Sigmoid colon (tissue), 7 donors: ENCODE measurements around the gene MPZL1. TPM values are rescaled to one million over a fixed set of nuclear protein-coding genes. Genes with fewer than 3 reads are reported as not detected.

Experiments used
- DNase-seq: peaks from one replicate; pipeline ENCODE4 v3.0.0-alpha.2; 2019
- H3K27ac ChIP-seq, 4 donors: fragments of 200-600 bp; sonication (generic); one replicate each; pipeline ENCODE4 v1.5.1; 2016 to 2019; ENCODE audit warnings: mild to moderate bottlenecking in 1 of 4
- H3K27me3 ChIP-seq, 3 donors: fragments of 200-600 bp; sonication (generic); one replicate each; pipeline ENCODE4 v1.5.1; 2019; ENCODE audit warnings: mild to moderate bottlenecking in 1 of 3
- H3K36me3 ChIP-seq, 4 donors: fragments of 200-600 bp; sonication (generic); one replicate each; pipeline ENCODE4 v1.5.1; 2016 to 2019
- H3K4me1 ChIP-seq, 4 donors: fragments of 200-600 bp; sonication (generic); one replicate each; pipeline ENCODE4 v1.5.1; 2017 to 2019
- H3K4me3 ChIP-seq, 4 donors: fragments of 200-600 bp; sonication (generic); one replicate each; pipeline ENCODE4 v1.5.1; 2017 to 2019; ENCODE audit warnings: mild to moderate bottlenecking in 2 of 4, moderate library complexity in 1 of 4
- H3K9me3 ChIP-seq, 4 donors: fragments of 200-600 bp in 3 of 4; sonication (generic) in 3 of 4; one replicate each; pipeline versions ENCODE4 v1.5.1 to v1.6.1; 2013 to 2019
- CTCF ChIP-seq, 4 experiments: fragments of 450-650 bp in 3 of 4; fragments of 200-600 bp in 1 of 4; IDR thresholded peaks; one replicate each; pipeline ENCODE4 v1.5.1; 2016 to 2019; ENCODE audit warnings: antibody characterized with exemption in 4 of 4, mild to moderate bottlenecking in 3 of 4, moderate library complexity in 2 of 4
- EP300 ChIP-seq, 4 donors: sonication (generic); formaldehyde crosslinking; IDR thresholded peaks; one replicate each; pipeline ENCODE4 v1.6.1; 2017; ENCODE audit warnings: antibody characterized with exemption in 4 of 4
- POLR2A ChIP-seq, 2 donors: fragments of 450-650 bp; IDR thresholded peaks; one replicate each; pipeline ENCODE4 v1.6.1; 2016; ENCODE audit warnings: antibody characterized with exemption in 2 of 2, mild to moderate bottlenecking in 2 of 2, moderate library complexity in 2 of 2
- POLR2AphosphoS5 ChIP-seq, 4 donors: sonication (generic); formaldehyde crosslinking; IDR thresholded peaks; one replicate each; pipeline ENCODE4 v1.6.1; 2017; ENCODE audit warnings: antibody characterized with exemption in 4 of 4
- WGBS, 2 donors: extraction: QIAGEN DNeasy Blood & Tissue Kit; methylation state at CpG; one replicate each; pipeline ENCODE4 v1.1.7; 2013; 5-methylcytosine and 5-hydroxymethylcytosine counted together
- intact Hi-C: fragments of 100-400 bp; cut with DNase I; formaldehyde crosslinking; loops from one replicate; pipeline ENCODE4 v1.15.1; 2023
- polyA plus RNA-seq, 3 donors: library from polyadenylated mRNA; stranded (reverse); fragments of 200-250 nt; gene quantifications; one replicate each; pipeline ENCODE4 v1.2.3, GENCODE V29; 2013
- total RNA-seq, 4 donors: library from RNA; depleted of rRNA; stranded (reverse); fragments of >200 nt; gene quantifications; one replicate each; pipeline ENCODE4 v1.1.0, GENCODE V29; 2016
- donor health status: healthy with polysubstance abuse.
- donor health status: Bipolar disorder and iron deficiency.
- donor health status: healthy.

The MPZL1 gene
- total and polyA plus RNA-seq, 7 donors, result 8.8 to 69.5 (median 52.4) TPM

GRCh38 chr1:167808690-167809089, 86.9 kb downstream of the MPZL1 start:
- TF ChIP-seq POLR2A (IDR thresholded peaks at IDR 0.05) (no peak), CTCF (IDR thresholded peaks at IDR 0.05) (no peak), POLR2AphosphoS5 (IDR thresholded peaks at IDR 0.05) (no peak), EP300 (IDR thresholded peaks at IDR 0.05) (no peak)
- H3K27me3 ChIP-seq, result no peaks in the 10 kb centered on the region
- peaks cover 0 to 2% (median 0%) of the 10 kb centered on the region in 4 donors for H3K9me3 ChIP-seq
- intact Hi-C loops, result no loop called here
- no peak for DNase-seq
- no peak overlapping the region for H3K4me3 ChIP-seq
- H3K4me1 ChIP-seq, result peaks cover 0 to 4% (median 0%) of the 10 kb centered on the region in 4 donors
- 63 to 75% methylated on average over 3 of the region's 3 CpGs for WGBS, 2 donors
- H3K36me3 ChIP-seq, result no peaks in the 10 kb centered on the region
- H3K27ac ChIP-seq, result no peak overlapping the region

GRCh38 chr1:167812972-167813371, 91.2 kb downstream of the MPZL1 start:
- H3K36me3 ChIP-seq, result no peaks in the 10 kb centered on the region
- peaks cover 0 to 7% (median 2%) of the 10 kb centered on the region in 4 donors for H3K9me3 ChIP-seq
- no peak overlapping the region for H3K4me3 ChIP-seq
- no peak for DNase-seq
- H3K27me3 ChIP-seq, result no peaks in the 10 kb centered on the region
- no peaks in the 10 kb centered on the region for H3K4me1 ChIP-seq
- H3K27ac ChIP-seq, result no peak overlapping the region
- TF ChIP-seq CTCF (IDR thresholded peaks at IDR 0.05) (no peak), POLR2A (IDR thresholded peaks at IDR 0.05) (no peak), EP300 (IDR thresholded peaks at IDR 0.05) (no peak), POLR2AphosphoS5 (IDR thresholded peaks at IDR 0.05) (no peak)
- intact Hi-C loops, result no loop called here

GRCh38 chr1:167815650-167816049, 93.9 kb downstream of the MPZL1 start:
- H3K9me3 ChIP-seq, result peaks cover 0 to 7% (median 2%) of the 10 kb centered on the region in 4 donors
- TF ChIP-seq CTCF (IDR thresholded peaks at IDR 0.05) (no peak), POLR2AphosphoS5 (IDR thresholded peaks at IDR 0.05) (no peak), EP300 (IDR thresholded peaks at IDR 0.05) (no peak), POLR2A (IDR thresholded peaks at IDR 0.05) (no peak)
- 93 to 97% methylated on average over 1 of the region's 1 CpG for WGBS, 2 donors
- no peak overlapping the region for H3K27ac ChIP-seq
- H3K4me3 ChIP-seq, result no peak overlapping the region
- intact Hi-C loops, result no loop called here
- no peaks in the 10 kb centered on the region for H3K36me3 ChIP-seq
- no peaks in the 10 kb centered on the region for H3K27me3 ChIP-seq
- H3K4me1 ChIP-seq, result peaks cover 0 to 7% (median 2%) of the 10 kb centered on the region in 4 donors
- no peak for DNase-seq

GRCh38 chr1:167819849-167820683, 98.3 kb downstream of the MPZL1 start:
- H3K4me3 ChIP-seq, result peak overlapping the region; percentile 26 to 47 (median 44)
- H3K36me3 ChIP-seq, result no peaks in the 10 kb centered on the region
- peak in 1 of 2 donors; percentile 13 for TF ChIP-seq POLR2A (IDR thresholded peaks at IDR 0.05)
- peak; percentile 30 to 70 (median 61) for TF ChIP-seq POLR2AphosphoS5 (IDR thresholded peaks at IDR 0.05)
- no peak for TF ChIP-seq CTCF (IDR thresholded peaks at IDR 0.05)
- peak overlapping the region; percentile 69 to 86 (median 78) for H3K27ac ChIP-seq
- peaks cover 0 to 7% (median 2%) of the 10 kb centered on the region in 4 donors for H3K4me1 ChIP-seq
- H3K27me3 ChIP-seq, result no peaks in the 10 kb centered on the region
- intact Hi-C loops, result no loop called here
- peaks cover 0 to 5% (median 1%) of the 10 kb centered on the region in 4 donors for H3K9me3 ChIP-seq
- DNase-seq, result peak; percentile 86
- 16 to 44% methylated on average over 35 of the region's 35 CpGs for WGBS, 2 donors
